BLaER1 treated with 17β-estradiol and CSF1 and Interleukin-3, amounts not matched to agents 10 nM and 100 nM (cell line): Measurements from ENCODE around the gene HNRNPH1.

Source experiments
- H3K27ac ChIP-seq, 11 experiments: shearing (Covaris generic); formaldehyde crosslinking; 2 replicates each; pipeline ENCODE4 v1.8.1; 2022
- H3K27me3 ChIP-seq, 11 experiments: shearing (Covaris generic); formaldehyde crosslinking; 2 replicates each; pipeline ENCODE4 v1.8.1; 2022
- H3K36me3 ChIP-seq, 11 experiments: shearing (Covaris generic); formaldehyde crosslinking; 2 replicates each; pipeline ENCODE4 v1.8.1; 2022
- H3K4me1 ChIP-seq, 10 experiments: shearing (Covaris generic); formaldehyde crosslinking; 2 replicates each; pipeline ENCODE4 v1.8.1; 2022
- H3K4me2 ChIP-seq, 11 experiments: shearing (Covaris generic); formaldehyde crosslinking; 2 replicates each; pipeline ENCODE4 v1.8.1; 2022
- H3K4me3 ChIP-seq, 10 experiments: shearing (Covaris generic); formaldehyde crosslinking; 2 replicates each; pipeline ENCODE4 v1.8.1; 2022
- H3K9ac ChIP-seq, 11 experiments: shearing (Covaris generic); formaldehyde crosslinking; 2 replicates each; pipeline ENCODE4 v1.8.1; 2022
- H3K9me3 ChIP-seq, 11 experiments: shearing (Covaris generic); formaldehyde crosslinking; replicated peaks in 1 of 11; 2 replicates each; pipeline ENCODE4 v1.8.1; 2022
- H4K20me1 ChIP-seq, 11 experiments: shearing (Covaris generic); formaldehyde crosslinking; 2 replicates each; pipeline ENCODE4 v1.8.1; 2022
- Cebpa-rat ChIP-seq, 11 experiments: shearing (Covaris generic); IDR thresholded peaks; 2 replicates each; pipeline ENCODE4 v1.8.1; 2022

The HNRNPH1 gene

DNA sequence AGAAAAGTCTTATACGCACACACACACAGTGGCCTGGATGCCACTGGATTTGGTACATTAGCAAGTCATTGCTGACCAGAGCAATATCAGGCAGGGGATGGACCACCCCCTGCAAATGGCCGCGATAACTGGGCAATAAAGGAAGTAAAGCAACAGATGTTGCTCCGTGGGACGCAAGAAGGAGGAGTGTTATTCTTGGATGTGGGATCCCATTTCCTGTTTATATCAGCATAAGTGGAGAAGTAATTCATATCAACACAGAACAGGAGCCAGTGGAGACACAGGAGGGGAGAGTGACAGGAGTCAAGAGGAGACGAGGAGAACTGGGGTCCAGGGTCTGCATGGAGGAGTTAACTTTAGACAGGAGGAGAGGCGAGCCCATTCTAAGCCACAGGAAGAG is 54.8 kb downstream of the HNRNPH1 start:
- no peak for TF ChIP-seq Cebpa-rat (IDR thresholded peaks at IDR 0.05)
- Histone ChIP-seq H3K4me2 (peak overlapping the region in 7 of 11 experiments; percentile 16 to 75 (median 57); a peak in 10 of 22 replicates), H3K4me1 (peaks cover 0 to 20% (median 10%) of the 10 kb centered on the region in 10 experiments; a peak in 14 of 20 replicates), H4K20me1 (peaks cover 0 to 16% (median 0%) of the 10 kb centered on the region in 11 experiments; a peak in 7 of 22 replicates), H3K36me3 (peaks cover 88 to 100% (median 96%) of the 10 kb centered on the region in 11 experiments), H3K27me3 (no peaks in the 10 kb centered on the region), H3K4me3 (no peak overlapping the region), H3K27ac (peak overlapping the region in 3 of 11 experiments; percentile 9 to 55 (median 21); a peak in 4 of 22 replicates), H3K9me3 (no peaks in the 10 kb centered on the region), H3K9ac (peak overlapping the region in 1 of 11 experiments; percentile 22; a peak in 1 of 22 replicates)

GRCh38 chr5:179564526-179564925 is 58.9 kb downstream of the HNRNPH1 start:
- H3K27ac ChIP-seq: no peak overlapping the region

More at GRCh38 chr5:179564526-179564925, 58.9 kb downstream of the HNRNPH1 start:
- Histone ChIP-seq H3K9ac (no peak overlapping the region), H3K4me1 (peaks cover 0 to 20% (median 10%) of the 10 kb centered on the region in 10 experiments; a peak in 14 of 20 replicates), H3K36me3 (peaks cover 86 to 99% (median 94%) of the 10 kb centered on the region in 11 experiments), H4K20me1 (peaks cover 2 to 29% (median 6%) of the 10 kb centered on the region in 11 experiments; a peak in 13 of 22 replicates), H3K27me3 (no peaks in the 10 kb centered on the region), H3K4me2 (no peak overlapping the region), H3K9me3 (no peaks in the 10 kb centered on the region), H3K4me3 (no peak overlapping the region)
- no peak for TF ChIP-seq Cebpa-rat (IDR thresholded peaks at IDR 0.05)
